Astrocyte (in vitro differentiated cells and primary cell): ENCODE measurements around the gene ITSN1. TPM values are rescaled to one million over a fixed set of nuclear protein-coding genes. Genes with fewer than 3 reads are reported as not detected.

Experiments used
- DNase-seq: peaks from one replicate; pipeline ENCODE4 v3.0.0-alpha.2; 2010; ENCODE audit warnings: low read depth
- FAIRE-seq: peaks from 2 replicates; lab custom pipeline; 2011; peaks lifted over from hg19 to GRCh38; lab: Jason Lieb, UNC
- H2AFZ ChIP-seq: 2 replicates; pipeline ENCODE4 v1.6.0; 2012; ENCODE audit warnings: low read depth, low read length, inconsistent platforms
- H3K27ac ChIP-seq: 2 replicates; pipeline ENCODE4 v1.5.1; 2011; ENCODE audit warnings: low read depth, low read length, inconsistent platforms
- H3K27me3 ChIP-seq: 2 replicates; pipeline ENCODE4 v1.6.0; 2011; ENCODE audit warnings: low read length, inconsistent platforms; ENCODE audit not compliant: insufficient read depth
- H3K36me3 ChIP-seq: 2 replicates; pipeline ENCODE4 v1.5.1; 2011; ENCODE audit warnings: low read length, inconsistent platforms; ENCODE audit not compliant: insufficient read depth
- H3K4me1 ChIP-seq: 2 replicates; pipeline ENCODE4 v1.5.1; 2011; ENCODE audit warnings: low read length, inconsistent platforms; ENCODE audit not compliant: insufficient read depth
- H3K4me2 ChIP-seq: 2 replicates; pipeline ENCODE4 v1.6.0; 2012; ENCODE audit warnings: low read length, inconsistent platforms
- H3K4me3 ChIP-seq: 2 replicates; pipeline ENCODE4 v1.5.1; 2011; ENCODE audit warnings: low read depth, mild to moderate bottlenecking, low read length, inconsistent platforms; ENCODE audit not compliant: insufficient read depth
- H3K79me2 ChIP-seq: 2 replicates; pipeline ENCODE4 v1.6.0; 2012; ENCODE audit warnings: mild to moderate bottlenecking, low read length, inconsistent platforms; ENCODE audit not compliant: insufficient read depth
- H3K9ac ChIP-seq: 2 replicates; pipeline ENCODE4 v1.6.0; 2012; ENCODE audit warnings: mild to moderate bottlenecking, low read length, inconsistent platforms
- H3K9me3 ChIP-seq: 2 replicates; pipeline ENCODE4 v1.5.1; 2012; ENCODE audit warnings: low read depth, mild to moderate bottlenecking, low read length, inconsistent platforms; ENCODE audit not compliant: insufficient read depth
- H4K20me1 ChIP-seq: 2 replicates; pipeline ENCODE4 v1.6.0; 2012; ENCODE audit warnings: low read length, inconsistent platforms; ENCODE audit not compliant: insufficient read depth
- H3K27ac Mint-ChIP-seq: one replicate; pipeline ENCODE4 v1.8.0; 2021; ENCODE audit warnings: mild to moderate bottlenecking, mixed read lengths; ENCODE audit not compliant: unreplicated experiment
- H3K27me3 Mint-ChIP-seq: one replicate; pipeline ENCODE4 v1.8.0; 2021; ENCODE audit warnings: low read depth, mixed read lengths; ENCODE audit not compliant: unreplicated experiment
- H3K36me3 Mint-ChIP-seq: one replicate; pipeline ENCODE4 v1.8.0; 2021; ENCODE audit warnings: low read depth, mixed read lengths; ENCODE audit not compliant: unreplicated experiment
- H3K4me1 Mint-ChIP-seq: one replicate; pipeline ENCODE4 v1.8.0; 2021; ENCODE audit warnings: low read depth, mixed read lengths; ENCODE audit not compliant: unreplicated experiment
- H3K4me3 Mint-ChIP-seq: one replicate; pipeline ENCODE4 v1.8.0; 2021; ENCODE audit warnings: mild to moderate bottlenecking, moderate library complexity, mixed read lengths; ENCODE audit not compliant: unreplicated experiment
- H3K9me3 Mint-ChIP-seq: one replicate; pipeline ENCODE4 v1.8.0; 2021; ENCODE audit warnings: mild to moderate bottlenecking, mixed read lengths; ENCODE audit not compliant: unreplicated experiment
- CTCF ChIP-seq: IDR thresholded peaks from 2 replicates; pipeline ENCODE4 v1.5.1; 2011; ENCODE audit warnings: low read depth, mild to moderate bottlenecking, inconsistent platforms, low read length, moderate library complexity; ENCODE audit not compliant: insufficient read depth
- EZH2 ChIP-seq: IDR thresholded peaks from 2 replicates; pipeline ENCODE4 v1.6.1; 2012; ENCODE audit warnings: mild to moderate bottlenecking, low read length, inconsistent platforms; ENCODE audit not compliant: insufficient read depth
- total RNA-seq: library from RNA; stranded (reverse); gene quantifications from 2 replicates; pipeline ENCODE4 v1.2.1, GENCODE V29; 2021

The ITSN1 gene
- total RNA-seq, 1 donor from 2014 or later: 77.3 TPM

DNA sequence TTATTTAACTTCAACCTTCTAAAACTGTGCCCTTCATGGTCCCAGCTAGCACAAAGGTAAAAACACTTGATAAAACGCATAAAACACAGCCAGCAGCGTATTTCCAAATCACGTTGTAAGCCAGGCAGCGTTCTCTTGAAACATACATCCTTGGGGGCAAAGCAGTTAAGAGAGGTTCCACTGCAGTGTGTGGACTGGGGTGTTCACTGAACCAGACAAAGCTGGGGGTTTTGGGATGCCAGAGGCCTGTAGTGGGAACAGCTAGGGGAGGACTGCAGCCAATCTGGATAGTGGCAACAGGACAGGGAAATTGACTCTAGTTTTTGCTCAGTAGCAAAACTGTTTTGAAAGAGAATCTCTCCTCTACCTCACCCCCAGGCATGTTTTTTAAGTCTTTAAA is 294.8 kb downstream of the ITSN1 start:
- peaks cover 2% of the 10 kb centered on the region for H3K9me3 Mint-ChIP-seq
- no peak for DNase-seq
- H3K4me3 ChIP-seq: no peak overlapping the region

DNA sequence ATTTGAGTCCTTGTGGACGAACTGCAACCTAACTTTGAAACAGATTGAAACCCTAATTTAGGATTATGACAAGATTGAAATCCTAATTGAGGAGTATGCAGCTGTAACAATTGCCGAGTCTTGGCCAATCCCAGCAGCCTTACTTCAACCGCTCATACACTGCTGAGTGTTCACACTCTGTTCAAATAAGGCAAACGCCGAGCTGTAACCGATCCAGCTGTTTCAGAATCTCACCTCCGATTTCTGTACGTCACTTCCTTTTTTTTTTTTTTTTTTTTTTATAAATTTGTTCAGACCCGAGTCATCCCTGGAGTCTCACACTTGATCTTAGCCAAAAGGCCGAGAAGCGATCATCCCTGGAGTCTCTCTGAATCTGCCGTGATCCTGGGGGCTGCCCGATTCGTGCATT is 295.6 kb downstream of the ITSN1 start:
- no peak for TF ChIP-seq CTCF
- TF ChIP-seq EZH2: no peak
- no peaks in the 10 kb centered on the region for H3K27me3 Mint-ChIP-seq
- Histone ChIP-seq H4K20me1 (no peaks in the 10 kb centered on the region), H3K27me3 (no peaks in the 10 kb centered on the region), H3K9me3 (no peaks in the 10 kb centered on the region), H3K36me3 (no peaks in the 10 kb centered on the region), H3K4me3 (no peak overlapping the region), H2AFZ (no peak overlapping the region), H3K27ac (no peak overlapping the region), H3K4me2 (no peak overlapping the region), H3K4me1 (peaks cover 8% of the 10 kb centered on the region), H3K79me2 (no peaks in the 10 kb centered on the region), H3K9ac (no peak overlapping the region)
- no peak overlapping the region for H3K4me3 Mint-ChIP-seq
- H3K4me1 Mint-ChIP-seq: peaks cover 3% of the 10 kb centered on the region
- no peak overlapping the region for H3K27ac Mint-ChIP-seq
- no peaks in the 10 kb centered on the region for H3K36me3 Mint-ChIP-seq
- FAIRE-seq (no peak), DNase-seq (no peak)
- peaks cover 2% of the 10 kb centered on the region for H3K9me3 Mint-ChIP-seq

More for the DNA sequence above, 294.8 kb downstream of the ITSN1 start:
- Histone ChIP-seq H3K27me3 (no peaks in the 10 kb centered on the region), H3K9me3 (no peaks in the 10 kb centered on the region), H3K27ac (no peak overlapping the region), H4K20me1 (no peaks in the 10 kb centered on the region), H3K79me2 (no peaks in the 10 kb centered on the region), H3K4me1 (peaks cover 8% of the 10 kb centered on the region), H2AFZ (no peak overlapping the region), H3K4me2 (no peak overlapping the region), H3K9ac (no peak overlapping the region), H3K36me3 (no peaks in the 10 kb centered on the region)
- Mint-ChIP-seq H3K27me3 (no peaks in the 10 kb centered on the region), H3K36me3 (no peaks in the 10 kb centered on the region), H3K4me1 (peaks cover 6% of the 10 kb centered on the region), H3K27ac (no peak overlapping the region), H3K4me3 (no peak overlapping the region)
- FAIRE-seq: no peak
- TF ChIP-seq CTCF: no peak
- TF ChIP-seq EZH2: no peak

DNA sequence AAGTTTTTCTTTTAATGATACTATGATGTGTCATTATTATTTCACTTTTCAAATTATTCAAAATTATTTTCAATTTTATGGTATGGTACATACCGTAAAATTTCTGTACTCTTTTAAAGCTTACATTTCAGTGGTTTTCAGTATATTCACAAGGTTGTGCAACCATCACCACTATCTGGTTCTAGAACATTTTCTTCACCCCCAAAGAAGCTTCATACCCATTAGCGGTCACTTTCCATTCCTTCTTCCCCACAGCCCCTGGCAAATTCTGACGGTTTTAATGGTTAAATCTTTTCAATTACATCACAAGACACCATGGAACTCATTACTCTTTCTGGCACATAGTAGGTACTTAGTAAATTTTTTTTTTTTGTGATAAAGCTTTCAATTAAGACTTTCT is 296.1 kb downstream of the ITSN1 start:
- Histone ChIP-seq H3K4me3 (no peak overlapping the region), H3K36me3 (no peaks in the 10 kb centered on the region), H3K27me3 (no peaks in the 10 kb centered on the region), H3K9ac (no peak overlapping the region), H3K4me2 (no peak overlapping the region), H4K20me1 (no peaks in the 10 kb centered on the region), H3K27ac (no peak overlapping the region), H3K79me2 (no peaks in the 10 kb centered on the region), H3K4me1 (peaks cover 8% of the 10 kb centered on the region), H2AFZ (no peak overlapping the region), H3K9me3 (no peaks in the 10 kb centered on the region)
- Mint-ChIP-seq H3K4me1 (peaks cover 3% of the 10 kb centered on the region), H3K36me3 (no peaks in the 10 kb centered on the region), H3K27ac (no peak overlapping the region), H3K27me3 (no peaks in the 10 kb centered on the region), H3K4me3 (no peak overlapping the region), H3K9me3 (peaks cover 2% of the 10 kb centered on the region)
- no peak for DNase-seq
- no peak for FAIRE-seq
- TF ChIP-seq EZH2: no peak
- TF ChIP-seq CTCF: no peak
